GM12874 (cell line): Measurements from ENCODE around the gene RPS25.

ENCODE experiments used
- CTCF ChIP-seq: IDR thresholded peaks from 2 replicates; pipeline ENCODE4 v1.5.1; 2011; ENCODE audit warnings: low read depth, mild to moderate bottlenecking, control low read depth, low read length, moderate library complexity; ENCODE audit not compliant: insufficient read depth

The RPS25 gene

GRCh38 chr11:119047205-119047604 is 29.1 kb upstream of the RPS25 start:
- TF ChIP-seq CTCF, result no peak

GRCh38 chr11:119046489-119046888 is 28.3 kb upstream of the RPS25 start:
- no peak for TF ChIP-seq CTCF

- TF ChIP-seq CTCF, result peak; percentile 26; the same call in 1 of the 2 replicates
These were observed 26.6 kb upstream of the RPS25 start for GRCh38 chr11:119044708-119045107.

GRCh38 chr11:119042927-119043326 is 24.8 kb upstream of the RPS25 start:
- no peak for TF ChIP-seq CTCF

GRCh38 chr11:119041821-119042514 is 23.8 kb upstream of the RPS25 start:
- no peak for TF ChIP-seq CTCF

- no peak for TF ChIP-seq CTCF
These were observed 20.7 kb upstream of the RPS25 start for GRCh38 chr11:119038884-119039283.

- TF ChIP-seq CTCF, result no peak
These were observed 16.7 kb upstream of the RPS25 start for GRCh38 chr11:119034813-119035212.
